Stimulated activated CD8-positive, alpha-beta memory T cell treated with anti-CD3 and anti-CD28 coated beads, Interleukin-12 subunit alpha, Interleukin-12 subunit beta, amount 100 ng/mL, for 4 hours (primary cell): Measurements from ENCODE around the gene C12orf75.
"Not testable (repeated sequence)": the region's sequence is repeated elsewhere in the genome, so short reads cannot be mapped to it uniquely, and the experiment has no call there.

Source experiments
- DNase-seq: peaks from one replicate; pipeline ENCODE4 v3.0.0-alpha.2; 2020; ENCODE audit warnings: low read depth

C12orf75 gene

GRCh38 chr12:105378911-105379310 is 48.4 kb downstream of the C12orf75 start:
- DNase-seq = no peak

DNA sequence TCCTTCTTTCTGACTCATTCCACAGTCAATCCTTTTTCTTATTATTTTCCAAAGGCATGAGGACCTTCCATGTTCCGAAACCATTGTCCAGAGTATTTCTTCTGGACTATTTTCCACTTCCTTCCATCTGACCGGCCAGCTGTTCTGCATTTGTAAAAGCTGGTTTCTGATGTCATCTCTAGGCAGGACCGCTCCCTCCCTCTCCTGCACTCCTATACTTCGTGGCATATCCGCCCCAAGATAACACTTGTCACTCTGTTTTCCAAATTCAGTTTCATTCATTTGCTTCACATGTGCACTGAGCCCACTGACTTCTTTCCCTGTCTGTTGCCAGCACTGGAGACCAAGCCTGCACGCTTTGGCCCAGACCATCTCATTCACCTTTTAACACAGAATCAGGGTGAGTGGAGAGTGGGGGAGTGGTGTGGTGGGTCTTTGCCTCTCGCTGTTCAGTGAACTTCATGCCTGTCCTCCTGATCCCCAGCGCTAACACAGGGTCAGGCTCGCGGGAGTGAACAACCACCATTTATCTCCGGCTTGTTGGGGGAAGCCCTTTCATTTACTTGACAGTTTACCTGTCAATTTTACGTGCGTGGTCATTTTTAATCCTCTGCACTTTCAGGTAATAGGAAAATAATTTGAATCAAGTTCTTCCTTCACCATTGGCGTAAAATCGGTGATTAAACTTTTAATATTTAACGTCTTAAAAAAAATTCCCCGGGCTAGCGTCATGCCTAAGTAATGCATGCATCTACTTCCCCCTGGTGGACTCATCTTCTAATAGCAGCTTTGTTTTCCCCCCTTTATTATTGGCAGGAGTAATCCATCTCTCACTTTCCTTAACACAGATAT is 52.5 kb downstream of the C12orf75 start:
- DNase-seq = no peak

- no peak for DNase-seq
Measured at GRCh38 chr12:105384220-105384619, 53.7 kb downstream of the C12orf75 start.

GRCh38 chr12:105384916-105385535 is 54.5 kb downstream of the C12orf75 start:
- no peak for DNase-seq

DNA sequence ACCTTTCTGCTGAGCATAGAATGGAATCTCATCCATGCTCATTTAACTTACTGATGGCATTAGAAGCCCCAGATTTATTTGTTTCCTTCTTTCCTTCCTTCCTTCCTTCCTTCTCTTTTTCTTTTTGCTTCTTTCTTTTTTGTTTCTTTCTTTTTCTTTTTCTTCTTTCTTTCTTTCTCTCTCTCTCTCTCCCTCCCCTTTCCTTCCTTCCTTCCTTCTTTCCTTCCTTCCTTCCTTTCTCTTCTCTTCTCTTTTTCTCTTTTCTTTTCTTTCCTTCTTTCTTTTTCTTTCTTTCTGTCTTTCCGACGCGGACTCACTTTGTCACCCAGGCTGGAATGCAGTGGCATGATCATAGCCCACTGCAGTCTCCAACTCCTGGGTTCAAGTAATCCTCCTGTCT is 55.9 kb downstream of the C12orf75 start:
- no peak for DNase-seq

- no peak for DNase-seq
Measured at GRCh38 chr12:105391231-105391630, 60.7 kb downstream of the C12orf75 start.

DNA sequence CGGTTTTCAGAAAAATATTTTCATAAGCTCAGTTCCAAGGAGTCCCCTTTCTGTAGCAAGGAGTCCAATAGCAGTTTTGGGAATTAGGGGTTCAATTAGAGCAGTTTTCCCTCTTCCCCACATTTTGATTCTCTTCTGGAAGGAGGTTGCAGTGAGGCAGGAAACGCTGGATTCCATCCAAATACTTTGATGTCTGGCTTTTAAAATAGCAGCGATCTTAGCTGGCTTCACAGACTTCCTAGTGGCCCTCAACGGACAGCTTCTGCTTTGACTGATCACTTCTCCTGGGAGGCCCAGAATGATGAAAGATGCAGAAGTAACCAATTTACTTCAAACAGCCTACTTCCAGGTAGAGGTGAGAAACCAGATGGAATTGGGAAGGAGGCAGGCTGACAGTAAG is 63.1 kb downstream of the C12orf75 start:
- no peak for DNase-seq

DNA sequence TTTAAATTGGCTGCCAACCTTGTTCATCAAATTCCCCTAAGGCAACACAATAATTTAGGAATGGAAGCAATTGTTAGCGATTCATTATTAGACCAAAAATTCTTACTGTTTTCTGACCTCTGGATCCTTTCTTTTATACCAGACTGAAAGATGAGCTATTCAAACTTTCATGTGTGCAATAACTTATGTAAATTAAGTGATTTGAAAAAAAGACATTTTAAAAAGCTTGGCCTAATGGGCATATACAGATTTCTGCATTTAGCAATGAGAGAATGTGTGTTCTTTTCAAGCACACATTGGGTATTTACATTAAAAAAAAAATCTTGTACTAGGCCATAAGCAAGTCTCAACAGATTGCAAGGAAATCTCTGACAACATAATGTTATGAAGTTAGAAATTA is 65.5 kb downstream of the C12orf75 start:
- no peak for DNase-seq

GRCh38 chr12:105396983-105397382 is 66.5 kb downstream of the C12orf75 start:
- DNase-seq = no peak

- DNase-seq = no peak
Measured at GRCh38 chr12:105398930-105399329, 68.4 kb downstream of the C12orf75 start.

GRCh38 chr12:105399428-105400081 is 69.1 kb downstream of the C12orf75 start:
- DNase-seq = no peak

GRCh38 chr12:105400227-105400626 is 69.7 kb downstream of the C12orf75 start:
- no peak for DNase-seq

DNA sequence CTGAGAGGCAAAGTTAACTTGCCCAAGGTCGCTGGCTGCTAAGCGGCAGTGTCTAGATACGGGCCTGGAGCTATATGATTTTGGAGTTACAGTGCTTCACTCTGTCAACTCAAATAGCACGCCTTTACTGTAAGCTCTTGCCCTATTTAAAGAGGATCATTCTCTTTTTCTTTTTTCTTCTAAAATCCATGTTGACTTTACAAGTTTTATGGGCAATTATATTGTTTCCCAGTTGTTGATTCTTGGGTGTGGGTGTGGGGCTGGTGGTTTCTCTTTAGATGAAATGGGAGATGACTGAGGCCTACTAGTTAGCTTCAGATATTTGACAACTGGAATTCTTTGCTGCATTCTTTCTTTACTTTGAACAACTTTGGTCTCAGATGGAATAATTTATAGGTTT is 70.7 kb downstream of the C12orf75 start:
- no peak for DNase-seq

- no peak for DNase-seq
Measured at GRCh38 chr12:105402366-105402765, 71.9 kb downstream of the C12orf75 start.

GRCh38 chr12:105403095-105403494 is 72.6 kb downstream of the C12orf75 start:
- no peak for DNase-seq

DNA sequence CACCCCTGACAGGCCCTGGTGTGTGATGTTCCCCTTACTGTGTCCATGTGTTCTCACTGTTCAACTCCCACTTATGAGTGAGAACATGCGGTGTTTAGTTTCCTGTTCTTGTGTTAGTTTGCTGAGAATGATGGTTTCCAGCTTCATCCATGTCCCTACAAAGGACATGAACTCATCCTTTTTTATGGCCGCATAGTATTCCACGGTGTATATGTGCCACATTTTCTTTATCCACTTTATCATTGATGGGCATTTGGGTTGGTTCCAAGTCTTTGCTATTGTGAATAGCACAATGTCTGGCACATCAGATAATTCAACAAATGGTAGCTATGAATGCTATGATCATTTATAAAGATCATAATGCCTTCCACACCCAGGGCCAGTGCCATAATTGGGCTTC is 73.6 kb downstream of the C12orf75 start:
- DNase-seq = not testable (repeated sequence)

DNA sequence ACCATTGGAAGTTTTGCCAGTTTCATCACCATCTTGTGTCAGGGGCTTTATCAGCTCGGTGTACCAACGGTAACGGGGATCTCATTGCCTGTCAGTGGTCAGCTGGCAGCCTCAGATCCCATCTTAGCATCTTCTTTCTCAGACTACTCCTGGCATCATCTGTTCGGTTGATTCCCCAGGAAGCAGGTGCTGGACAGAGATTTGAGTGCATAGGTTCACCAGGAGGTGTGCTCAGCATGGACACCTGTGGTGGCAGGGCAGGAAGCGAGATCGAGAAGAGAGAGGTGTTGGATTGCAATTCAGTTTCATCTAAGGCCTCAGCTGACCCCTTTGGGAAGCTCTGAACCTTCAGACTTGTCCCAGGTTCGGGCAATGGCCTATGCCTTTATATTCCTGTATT is 76.0 kb downstream of the C12orf75 start:
- DNase-seq = no peak

- DNase-seq = no peak
Measured at GRCh38 chr12:105409279-105409678, 78.8 kb downstream of the C12orf75 start.

GRCh38 chr12:105409801-105410471 is 79.4 kb downstream of the C12orf75 start:
- DNase-seq = no peak

DNA sequence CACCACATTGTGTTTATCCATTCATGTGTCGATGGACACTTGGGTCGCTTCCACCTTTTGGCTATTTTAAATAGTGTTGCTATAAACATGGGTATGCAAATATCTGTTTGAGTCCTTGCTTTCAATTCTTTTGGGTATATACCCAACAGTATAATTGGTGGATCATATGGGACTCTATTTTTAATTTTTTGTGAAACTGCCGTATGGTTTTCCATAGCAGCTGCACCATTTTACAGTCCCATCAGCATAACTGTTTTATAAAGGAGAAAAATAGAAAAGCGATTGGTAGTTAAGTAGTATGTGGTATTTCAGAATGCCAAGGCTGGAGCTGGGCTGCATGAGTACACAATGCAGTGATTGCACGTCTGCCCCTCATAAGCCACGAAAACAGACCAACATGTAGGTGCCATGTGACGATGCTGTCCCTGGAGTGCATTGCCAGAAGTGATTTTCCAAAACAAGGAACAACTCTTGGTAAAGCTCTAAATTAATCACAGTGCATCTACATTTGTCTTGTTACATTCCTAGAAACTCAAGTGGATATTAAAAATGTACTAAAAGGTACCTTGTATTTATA is 83.5 kb downstream of the C12orf75 start:
- no peak for DNase-seq

DNA sequence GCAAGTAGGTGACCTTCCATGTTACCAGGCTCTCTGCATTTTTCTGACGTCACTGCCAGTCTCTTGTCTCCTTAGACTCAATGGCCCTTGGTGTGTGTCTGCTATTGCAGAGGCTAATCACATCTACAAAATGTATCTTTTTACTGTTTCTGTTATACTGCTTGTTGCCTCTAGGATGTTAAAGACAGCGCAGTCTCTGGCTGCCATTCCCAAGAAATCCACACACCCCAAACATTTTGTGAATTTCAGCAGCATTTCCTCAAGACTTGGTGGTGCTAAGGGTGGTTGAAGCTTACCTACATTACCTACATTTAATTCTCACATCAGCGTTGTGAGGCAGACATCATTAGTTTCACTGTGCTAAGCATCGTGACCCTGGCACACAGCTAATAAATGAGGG is 87.2 kb downstream of the C12orf75 start:
- no peak for DNase-seq

DNA sequence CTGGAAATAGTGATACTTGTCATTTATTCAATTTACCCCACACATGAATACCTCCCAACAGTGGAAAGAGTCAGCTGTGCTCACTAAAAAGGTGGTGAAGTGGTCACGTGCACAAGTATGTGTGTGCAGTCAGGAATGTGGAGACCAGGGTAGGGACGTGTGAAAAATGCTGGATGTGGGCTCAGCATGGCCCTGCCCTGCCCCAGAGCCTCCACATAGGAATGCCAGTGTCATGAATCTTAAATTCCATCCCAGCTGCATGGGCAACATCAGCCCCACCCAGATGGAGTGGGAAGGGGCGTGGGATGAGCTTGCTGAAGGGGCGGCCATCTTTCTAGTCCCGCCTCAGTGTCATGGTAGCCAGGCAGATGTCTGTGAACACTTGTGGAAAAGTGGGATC is 87.7 kb downstream of the C12orf75 start:
- no peak for DNase-seq
